Thymus (tissue), 11 donors: Measurements from ENCODE around the gene SPAG7. TPM values are rescaled to one million over a fixed set of nuclear protein-coding genes. Genes with fewer than 3 reads are reported as not detected.

Source experiments
- DNase-seq, 9 donors: peaks; one replicate each; pipeline ENCODE4 v3.0.0-alpha.2; 2013; ENCODE audit warnings: low spot score in 9 of 9, low read depth in 6 of 9, missing footprints in 1 of 9
- H3K27ac ChIP-seq, 2 donors: one replicate each; pipeline ENCODE4 v1.5.1; 2013; ENCODE audit warnings: control low read depth in 1 of 2, low read depth in 1 of 2, low read length in 1 of 2, mild to moderate bottlenecking in 1 of 2, moderate library complexity in 1 of 2
- H3K27me3 ChIP-seq, 2 donors: one replicate each; pipeline ENCODE4 v1.5.1; 2013; ENCODE audit warnings: low read length in 1 of 2; ENCODE audit not compliant: control insufficient read depth in 2 of 2, insufficient read depth in 1 of 2
- H3K36me3 ChIP-seq, 2 donors: one replicate each; pipeline ENCODE4 v1.5.1; 2013; ENCODE audit warnings: low read length in 1 of 2, mild to moderate bottlenecking in 1 of 2, moderate library complexity in 1 of 2; ENCODE audit not compliant: control insufficient read depth in 2 of 2, insufficient read depth in 2 of 2
- H3K4me1 ChIP-seq, 2 donors: one replicate each; pipeline ENCODE4 v1.5.1; 2013; ENCODE audit warnings: low read length in 2 of 2; ENCODE audit not compliant: control insufficient read depth in 2 of 2, insufficient read depth in 2 of 2
- H3K4me3 ChIP-seq, 2 donors: one replicate each; pipeline ENCODE4 v1.5.1; 2013; ENCODE audit warnings: low read length in 2 of 2, control low read depth in 1 of 2, mild to moderate bottlenecking in 1 of 2
- H3K9me3 ChIP-seq, 2 donors: one replicate each; pipeline ENCODE4 v1.5.1; 2013; ENCODE audit warnings: low read length in 1 of 2, mild to moderate bottlenecking in 1 of 2; ENCODE audit not compliant: control insufficient read depth in 2 of 2, insufficient read depth in 1 of 2
- WGBS: extraction: QIAGEN DNeasy Blood & Tissue Kit; methylation state at CpG from one replicate; pipeline ENCODE4 v1.1.7; 2013; 5-methylcytosine and 5-hydroxymethylcytosine counted together
- polyA plus RNA-seq: library from polyadenylated mRNA; stranded (reverse); fragments of 200-250 nt; gene quantifications from one replicate; pipeline ENCODE4 v1.2.3, GENCODE V29; 2013
- total RNA-seq: library from RNA; stranded (reverse); fragments of 120-200 nt; gene quantifications from one replicate; pipeline ENCODE4 v1.2.4, GENCODE V29; 2013
- donor health status: healthy.

Gene SPAG7
- total and polyA plus RNA-seq, 2 donors, result 60.9 to 98.8 TPM

- Histone ChIP-seq H3K27me3 (no peaks in the 10 kb centered on the region), H3K4me3 (no peak overlapping the region), H3K4me1 (peaks cover 9 to 31% of the 10 kb centered on the region in 2 donors), H3K9me3 (peaks cover 0 to 1% of the 10 kb centered on the region in 2 donors), H3K27ac (no peak overlapping the region), H3K36me3 (peaks cover 40 to 43% of the 10 kb centered on the region in 2 donors)
- no peak for DNase-seq
- 79% methylated on average over 5 of the region's 5 CpGs for WGBS
Measured at GRCh38 chr17:4982305-4982704, 14.7 kb upstream of the SPAG7 start.

DNA sequence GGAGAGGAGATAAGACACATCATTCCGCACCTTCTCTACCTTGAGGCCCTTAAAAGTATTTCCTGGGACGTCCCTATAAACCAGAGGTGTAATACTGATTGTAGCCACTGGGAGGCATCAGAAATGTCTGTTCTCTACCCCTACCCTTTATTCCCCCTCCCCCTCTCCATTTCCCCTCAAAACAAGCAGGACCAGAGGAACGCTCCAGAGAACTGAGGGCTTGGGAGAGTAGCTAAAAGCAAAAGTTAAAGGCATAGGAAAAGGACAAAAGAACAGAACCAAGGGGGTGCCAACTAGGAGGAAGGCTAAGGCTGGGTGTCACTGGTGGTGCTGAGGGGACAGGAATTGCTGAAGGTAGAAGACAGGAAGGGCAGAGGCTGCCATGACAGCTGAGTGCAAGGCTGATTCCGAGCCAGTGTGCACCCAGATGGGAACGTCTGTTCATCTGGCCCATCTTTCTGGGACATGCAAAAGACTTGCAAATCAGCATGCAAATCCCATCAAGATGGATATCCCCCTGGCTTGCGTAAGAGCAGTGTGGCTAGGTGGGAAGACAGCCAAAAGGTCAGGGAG lies 13.1 kb upstream of the SPAG7 start:
- H3K9me3 ChIP-seq, result peaks cover 0 to 1% of the 10 kb centered on the region in 2 donors
- H3K27me3 ChIP-seq, result no peaks in the 10 kb centered on the region
- WGBS, result 54% methylated on average over 6 of the region's 6 CpGs
- H3K4me1 ChIP-seq, result peaks cover 4 to 28% of the 10 kb centered on the region in 2 donors
- no peak overlapping the region for H3K4me3 ChIP-seq
- DNase-seq, result peak in 8 of 9 donors; percentile 68 to 91 (median 82)
- H3K27ac ChIP-seq, result peak overlapping the region; percentile 46 to 55
- peaks cover 48 to 50% of the 10 kb centered on the region in 2 donors for H3K36me3 ChIP-seq

DNA sequence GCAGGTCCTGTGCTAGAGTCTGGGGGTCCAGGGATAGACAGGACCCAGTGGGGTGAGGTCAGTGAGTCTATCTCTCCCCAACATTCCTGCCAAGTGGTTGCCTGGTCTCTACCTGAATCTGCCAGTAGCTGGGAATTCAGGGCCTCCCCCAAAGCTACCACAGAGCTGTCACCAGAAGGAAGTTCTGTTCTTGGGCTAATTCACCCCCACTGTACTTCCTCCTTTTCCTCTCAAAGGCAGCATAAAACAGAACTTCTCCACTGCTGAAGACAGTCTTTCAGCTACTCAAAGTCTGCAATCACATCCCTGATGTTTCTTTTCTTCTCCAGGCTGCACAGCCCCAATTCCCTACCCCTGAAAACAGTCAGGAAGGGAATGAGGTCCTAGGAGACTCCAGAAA lies 11.1 kb upstream of the SPAG7 start:
- Histone ChIP-seq H3K27me3 (no peaks in the 10 kb centered on the region), H3K4me1 (peaks cover 4 to 39% of the 10 kb centered on the region in 2 donors), H3K4me3 (no peak overlapping the region), H3K9me3 (peaks cover 0 to 1% of the 10 kb centered on the region in 2 donors), H3K27ac (peak overlapping the region in 1 of 2 donors; percentile 8), H3K36me3 (peaks cover 57 to 59% of the 10 kb centered on the region in 2 donors)
- no peak for DNase-seq

- H3K4me1 ChIP-seq, result peaks cover 0 to 32% of the 10 kb centered on the region in 2 donors
- H3K9me3 ChIP-seq, result no peaks in the 10 kb centered on the region
Measured at GRCh38 chr17:4974115-4974670, 6.6 kb upstream of the SPAG7 start.

GRCh38 chr17:4973256-4974114 lies 5.9 kb upstream of the SPAG7 start:
- H3K9me3 ChIP-seq, result no peaks in the 10 kb centered on the region
- no peaks in the 10 kb centered on the region for H3K27me3 ChIP-seq
- no peak overlapping the region for H3K4me3 ChIP-seq
- peaks cover 5 to 37% of the 10 kb centered on the region in 2 donors for H3K4me1 ChIP-seq
- DNase-seq, result no peak
- peaks cover 49 to 74% of the 10 kb centered on the region in 2 donors for H3K36me3 ChIP-seq
- H3K27ac ChIP-seq, result no peak overlapping the region
- 98% methylated on average over 10 of the region's 10 CpGs for WGBS

More at GRCh38 chr17:4974115-4974670, 6.6 kb upstream of the SPAG7 start:
- DNase-seq, result no peak
- Histone ChIP-seq H3K4me3 (no peak overlapping the region), H3K27me3 (no peaks in the 10 kb centered on the region), H3K27ac (no peak overlapping the region), H3K36me3 (peaks cover 55 to 77% of the 10 kb centered on the region in 2 donors)
- 97% methylated on average over 9 of the region's 9 CpGs for WGBS

GRCh38 chr17:4972752-4973151 lies 5.1 kb upstream of the SPAG7 start:
- WGBS, result 96% methylated on average over 12 of the region's 12 CpGs
- peaks cover 6 to 40% of the 10 kb centered on the region in 2 donors for H3K4me1 ChIP-seq

DNA sequence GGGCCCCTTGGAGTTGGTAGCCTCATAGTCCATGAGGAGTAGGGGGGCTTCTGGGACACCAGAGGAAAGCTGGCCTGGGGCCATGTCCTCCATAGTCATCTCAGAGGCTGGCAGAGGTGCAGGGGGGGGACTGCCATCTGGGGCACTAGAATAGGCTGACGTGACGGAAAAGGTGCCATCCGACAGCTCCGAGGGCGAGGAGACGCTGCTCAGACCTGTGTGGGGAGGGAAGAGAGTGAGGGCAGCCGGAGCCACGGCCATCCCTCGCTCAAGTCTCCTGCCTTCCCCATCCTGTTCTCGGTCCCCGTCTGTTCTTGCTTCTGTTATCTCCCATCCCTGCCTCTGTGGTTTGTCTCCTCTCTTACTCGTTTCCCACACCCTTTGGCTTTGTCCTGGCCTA lies 4.7 kb upstream of the SPAG7 start:
- H3K4me3 ChIP-seq, result no peak overlapping the region
- H3K27me3 ChIP-seq, result no peaks in the 10 kb centered on the region
- H3K9me3 ChIP-seq, result peaks cover 0 to 5% of the 10 kb centered on the region in 2 donors
- peaks cover 6 to 40% of the 10 kb centered on the region in 2 donors for H3K4me1 ChIP-seq
- DNase-seq, result no peak
- H3K27ac ChIP-seq, result no peak overlapping the region
- H3K36me3 ChIP-seq, result peaks cover 38 to 62% of the 10 kb centered on the region in 2 donors
- 97% methylated on average over 12 of the region's 12 CpGs for WGBS

More at GRCh38 chr17:4972752-4973151, 5.1 kb upstream of the SPAG7 start:
- Histone ChIP-seq H3K4me3 (no peak overlapping the region), H3K9me3 (peaks cover 0 to 5% of the 10 kb centered on the region in 2 donors), H3K36me3 (peaks cover 42 to 67% of the 10 kb centered on the region in 2 donors), H3K27ac (no peak overlapping the region), H3K27me3 (no peaks in the 10 kb centered on the region)
- DNase-seq, result no peak

GRCh38 chr17:4971826-4972225 lies 4.2 kb upstream of the SPAG7 start:
- Histone ChIP-seq H3K4me3 (no peak overlapping the region), H3K9me3 (peaks cover 0 to 5% of the 10 kb centered on the region in 2 donors), H3K27me3 (no peaks in the 10 kb centered on the region), H3K4me1 (peaks cover 6 to 40% of the 10 kb centered on the region in 2 donors), H3K36me3 (peaks cover 33 to 57% of the 10 kb centered on the region in 2 donors), H3K27ac (no peak overlapping the region)
- no peak for DNase-seq
- WGBS, result 97% methylated on average over 6 of the region's 6 CpGs

DNA sequence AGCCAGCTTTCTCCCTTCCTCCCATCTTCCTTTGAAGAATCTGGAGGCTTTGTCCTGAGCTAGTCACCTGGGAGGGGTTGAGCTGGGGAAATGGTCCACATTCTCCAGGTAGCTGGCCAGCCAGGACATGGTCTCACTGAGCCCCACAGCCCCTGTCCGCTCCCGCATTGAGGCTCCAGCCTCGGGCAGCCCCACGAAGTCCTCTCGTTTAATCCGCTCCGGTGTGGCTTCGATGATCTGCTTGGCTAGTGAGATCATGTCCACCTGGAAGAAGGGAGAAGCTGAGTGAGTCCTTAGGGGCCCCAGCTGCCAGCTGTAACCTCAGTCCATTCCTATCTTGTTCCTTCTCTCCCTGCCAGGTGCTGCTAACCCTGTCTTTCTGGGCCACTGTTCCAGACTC lies 2.7 kb upstream of the SPAG7 start:
- peaks cover 31 to 55% of the 10 kb centered on the region in 2 donors for H3K36me3 ChIP-seq
- H3K9me3 ChIP-seq, result peaks cover 0 to 5% of the 10 kb centered on the region in 2 donors
- no peaks in the 10 kb centered on the region for H3K27me3 ChIP-seq
- no peak for DNase-seq
- H3K4me3 ChIP-seq, result no peak overlapping the region
- WGBS, result 97% methylated on average over 8 of the region's 8 CpGs
- H3K4me1 ChIP-seq, result peaks cover 11 to 41% of the 10 kb centered on the region in 2 donors
- no peak overlapping the region for H3K27ac ChIP-seq
